WTC11 (cell line): Measurements from ENCODE around the gene RAB2B. TPM values are rescaled to one million over a fixed set of nuclear protein-coding genes. Genes with fewer than 3 reads are reported as not detected.

Experiments
- ARID4B ChIP-seq: sonication (generic); formaldehyde crosslinking; IDR thresholded peaks from 2 replicates; pipeline ENCODE4 v1.8.0; 2023; ENCODE audit warnings: missing genetic modification reagents, mild to moderate bottlenecking, borderline replicate concordance
- ATF1 ChIP-seq: sonication (generic); formaldehyde crosslinking; IDR thresholded peaks from 2 replicates; pipeline ENCODE4 v1.8.1; 2023; ENCODE audit warnings: mild to moderate bottlenecking, moderate library complexity, missing genetic modification reagents
- CREB1 ChIP-seq: sonication (generic); formaldehyde crosslinking; IDR thresholded peaks from 2 replicates; pipeline ENCODE4 v1.8.0; 2023; ENCODE audit warnings: mild to moderate bottlenecking, missing genetic modification reagents
- CREM ChIP-seq: sonication (generic); formaldehyde crosslinking; IDR thresholded peaks from 2 replicates; pipeline ENCODE4 v1.8.1; 2022; ENCODE audit warnings: mild to moderate bottlenecking, missing genetic modification reagents, moderate library complexity
- EMX1 ChIP-seq: fragments of 250-450 bp; sonication (Bioruptor Pico); IDR thresholded peaks from 2 replicates; pipeline ENCODE4 v1.8.0; 2021; ENCODE audit warnings: mild to moderate bottlenecking
- GRHL2 ChIP-seq: fragments of 250-450 bp; sonication (Bioruptor Pico); IDR thresholded peaks from 2 replicates; pipeline ENCODE4 v1.8.0; 2022; ENCODE audit warnings: mild to moderate bottlenecking, moderate library complexity; ENCODE audit not compliant: insufficient replicate concordance, severe bottlenecking
- HMGA2 ChIP-seq: fragments of 250-450 bp; sonication (Bioruptor Pico); IDR thresholded peaks from 2 replicates; pipeline ENCODE4 v1.4.0; 2021; ENCODE audit warnings: mild to moderate bottlenecking, moderate library complexity
- JUN ChIP-seq: sonication (generic); formaldehyde crosslinking; IDR thresholded peaks from 2 replicates; pipeline ENCODE4 v1.8.0; 2023; ENCODE audit warnings: mild to moderate bottlenecking, missing genetic modification reagents
- MXD4 ChIP-seq: fragments of 250-450 bp; sonication (Bioruptor Pico); IDR thresholded peaks from 2 replicates; pipeline ENCODE4 v1.8.0; 2021; ENCODE audit warnings: mild to moderate bottlenecking, moderate library complexity, borderline replicate concordance
- NFATC4 ChIP-seq: fragments of 250-450 bp; sonication (Bioruptor Pico); IDR thresholded peaks from 2 replicates; pipeline ENCODE4 v1.9.0; 2021; ENCODE audit warnings: mild to moderate bottlenecking
- NFYB ChIP-seq: sonication (generic); formaldehyde crosslinking; conservative IDR thresholded peaks from 2 replicates; pipeline ENCODE4 v1.8.0; 2022; ENCODE audit warnings: low read depth, missing genetic modification reagents
- NR3C1 ChIP-seq: sonication (generic); formaldehyde crosslinking; conservative IDR thresholded peaks from 2 replicates; pipeline ENCODE4 v1.8.1; 2023; ENCODE audit warnings: low read depth, mild to moderate bottlenecking, missing genetic modification reagents
- PRRX2 ChIP-seq: fragments of 250-450 bp; sonication (Bioruptor Pico); IDR thresholded peaks from 2 replicates; pipeline ENCODE4 v1.8.0; 2021; ENCODE audit warnings: mild to moderate bottlenecking
- SMAD3 ChIP-seq: sonication (generic); formaldehyde crosslinking; IDR thresholded peaks from 2 replicates; pipeline ENCODE4 v1.8.0; 2022; ENCODE audit warnings: missing genetic modification reagents, mild to moderate bottlenecking, borderline replicate concordance
- TEAD4 ChIP-seq: sonication (generic); formaldehyde crosslinking; IDR thresholded peaks from 2 replicates; pipeline ENCODE4 v1.8.0; 2022; ENCODE audit warnings: mild to moderate bottlenecking, missing genetic modification reagents
- ZNF121 ChIP-seq: sonication (generic); formaldehyde crosslinking; IDR thresholded peaks from 2 replicates; pipeline ENCODE4 v1.8.0; 2023; ENCODE audit warnings: missing genetic modification reagents
- ZNF219 ChIP-seq: sonication (generic); formaldehyde crosslinking; IDR thresholded peaks from 2 replicates; pipeline ENCODE4 v1.8.0; 2023; ENCODE audit warnings: missing genetic modification reagents, mild to moderate bottlenecking, borderline replicate concordance
- ZNF263 ChIP-seq: sonication (generic); formaldehyde crosslinking; IDR thresholded peaks from 2 replicates; pipeline ENCODE4 v1.8.1; 2022; ENCODE audit warnings: low read depth, mild to moderate bottlenecking, moderate library complexity, missing genetic modification reagents
- ZNF281 ChIP-seq: sonication (generic); formaldehyde crosslinking; IDR thresholded peaks from 2 replicates; pipeline ENCODE4 v1.8.0; 2023; ENCODE audit warnings: mild to moderate bottlenecking, missing genetic modification reagents
- ZNF396 ChIP-seq: fragments of 250-450 bp; sonication (Bioruptor Pico); IDR thresholded peaks from 2 replicates; pipeline ENCODE4 v1.8.0; 2021; ENCODE audit warnings: mild to moderate bottlenecking, moderate library complexity, borderline replicate concordance
- ZNF423 ChIP-seq: fragments of 250-450 bp; sonication (Bioruptor Pico); IDR thresholded peaks from 2 replicates; pipeline ENCODE4 v2.1.2; 2022; ENCODE audit warnings: mild to moderate bottlenecking, moderate library complexity
- ZNF512 ChIP-seq: sonication (generic); formaldehyde crosslinking; IDR thresholded peaks from 2 replicates; pipeline ENCODE4 v1.8.1; 2022; ENCODE audit warnings: missing genetic modification reagents, borderline replicate concordance
- total RNA-seq: library from RNA; stranded (reverse); gene quantifications from 3 replicates; pipeline ENCODE4 v1.2.3, GENCODE V29; 2021
- TF ChIP-seq, protein P1 (sequence below): sonication (generic); formaldehyde crosslinking; IDR thresholded peaks from 2 replicates; pipeline ENCODE4 v1.8.1; 2023; ENCODE audit warnings: mild to moderate bottlenecking, missing genetic modification reagents, borderline replicate concordance
- TF ChIP-seq, protein P2 (sequence below): fragments of 250-450 bp; sonication (Bioruptor Pico); IDR thresholded peaks from 2 replicates; pipeline ENCODE4 v1.9.0; 2021; ENCODE audit warnings: moderate library complexity, mild to moderate bottlenecking, inconsistent platforms, borderline replicate concordance
- TF ChIP-seq, protein P3 (sequence below): fragments of 250-450 bp; sonication (Bioruptor Pico); IDR thresholded peaks from 2 replicates; pipeline ENCODE4 v1.8.0; 2021; ENCODE audit warnings: mild to moderate bottlenecking

The RAB2B gene
- total RNA-seq, 1 experiment from 2014 or later = 29.6 TPM

GRCh38 chr14:21525962-21526671 lies 49.4 kb upstream of the RAB2B start, which contains the start of gene SALL2 (continued):
- TF ChIP-seq ZNF263 (CRISPR knock-in tag) (peak; percentile 58; the same call in 1 of the 2 replicates), TEAD4 (CRISPR knock-in tag) (no peak), NFYB (CRISPR knock-in tag) (no peak), ZNF423 (CRISPR knock-in tag) (no peak), EMX1 (CRISPR knock-in tag) (0 out of 2 replicates have a peak, but pooled peaks have one; percentile 9), HMGA2 (no peak), MXD4 (CRISPR knock-in tag) (no peak), ZNF121 (CRISPR knock-in tag) (no peak), NFATC4 (CRISPR knock-in tag) (no peak), ATF1 (CRISPR knock-in tag) (no peak), ARID4B (CRISPR knock-in tag) (0 out of 2 replicates have a peak, but pooled peaks have one; percentile 3), CREM (CRISPR knock-in tag) (no peak), SMAD3 (CRISPR knock-in tag) (no peak), ZNF396 (CRISPR knock-in tag) (no peak), NR3C1 (CRISPR knock-in tag) (0 out of 2 replicates have a peak, but pooled peaks have one; percentile 33), JUN (CRISPR knock-in tag) (no peak), GRHL2 (CRISPR knock-in tag) (no peak), ZNF512 (CRISPR knock-in tag) (no peak), ZNF281 (CRISPR knock-in tag) (peak; percentile 28; the same call in 1 of the 2 replicates), ZNF219 (CRISPR knock-in tag) (no peak), PRRX2 (CRISPR knock-in tag) (no peak), CREB1 (no peak)
- TF ChIP-seq, protein P1, sequence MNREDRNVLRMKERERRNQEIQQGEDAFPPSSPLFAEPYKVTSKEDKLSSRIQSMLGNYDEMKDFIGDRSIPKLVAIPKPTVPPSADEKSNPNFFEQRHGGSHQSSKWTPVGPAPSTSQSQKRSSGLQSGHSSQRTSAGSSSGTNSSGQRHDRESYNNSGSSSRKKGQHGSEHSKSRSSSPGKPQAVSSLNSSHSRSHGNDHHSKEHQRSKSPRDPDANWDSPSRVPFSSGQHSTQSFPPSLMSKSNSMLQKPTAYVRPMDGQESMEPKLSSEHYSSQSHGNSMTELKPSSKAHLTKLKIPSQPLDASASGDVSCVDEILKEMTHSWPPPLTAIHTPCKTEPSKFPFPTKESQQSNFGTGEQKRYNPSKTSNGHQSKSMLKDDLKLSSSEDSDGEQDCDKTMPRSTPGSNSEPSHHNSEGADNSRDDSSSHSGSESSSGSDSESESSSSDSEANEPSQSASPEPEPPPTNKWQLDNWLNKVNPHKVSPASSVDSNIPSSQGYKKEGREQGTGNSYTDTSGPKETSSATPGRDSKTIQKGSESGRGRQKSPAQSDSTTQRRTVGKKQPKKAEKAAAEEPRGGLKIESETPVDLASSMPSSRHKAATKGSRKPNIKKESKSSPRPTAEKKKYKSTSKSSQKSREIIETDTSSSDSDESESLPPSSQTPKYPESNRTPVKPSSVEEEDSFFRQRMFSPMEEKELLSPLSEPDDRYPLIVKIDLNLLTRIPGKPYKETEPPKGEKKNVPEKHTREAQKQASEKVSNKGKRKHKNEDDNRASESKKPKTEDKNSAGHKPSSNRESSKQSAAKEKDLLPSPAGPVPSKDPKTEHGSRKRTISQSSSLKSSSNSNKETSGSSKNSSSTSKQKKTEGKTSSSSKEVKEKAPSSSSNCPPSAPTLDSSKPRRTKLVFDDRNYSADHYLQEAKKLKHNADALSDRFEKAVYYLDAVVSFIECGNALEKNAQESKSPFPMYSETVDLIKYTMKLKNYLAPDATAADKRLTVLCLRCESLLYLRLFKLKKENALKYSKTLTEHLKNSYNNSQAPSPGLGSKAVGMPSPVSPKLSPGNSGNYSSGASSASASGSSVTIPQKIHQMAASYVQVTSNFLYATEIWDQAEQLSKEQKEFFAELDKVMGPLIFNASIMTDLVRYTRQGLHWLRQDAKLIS (CRISPR knock-in tag) = peak; percentile 70; the same call in 1 of the 2 replicates
- TF ChIP-seq, protein P2, sequence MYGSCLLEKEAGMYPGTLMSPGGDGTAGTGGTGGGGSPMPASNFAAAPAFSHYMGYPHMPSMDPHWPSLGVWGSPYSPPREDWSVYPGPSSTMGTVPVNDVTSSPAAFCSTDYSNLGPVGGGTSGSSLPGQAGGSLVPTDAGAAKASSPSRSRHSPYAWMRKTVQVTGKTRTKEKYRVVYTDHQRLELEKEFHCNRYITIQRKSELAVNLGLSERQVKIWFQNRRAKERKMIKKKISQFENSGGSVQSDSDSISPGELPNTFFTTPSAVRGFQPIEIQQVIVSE = no peak
- TF ChIP-seq, protein P3, sequence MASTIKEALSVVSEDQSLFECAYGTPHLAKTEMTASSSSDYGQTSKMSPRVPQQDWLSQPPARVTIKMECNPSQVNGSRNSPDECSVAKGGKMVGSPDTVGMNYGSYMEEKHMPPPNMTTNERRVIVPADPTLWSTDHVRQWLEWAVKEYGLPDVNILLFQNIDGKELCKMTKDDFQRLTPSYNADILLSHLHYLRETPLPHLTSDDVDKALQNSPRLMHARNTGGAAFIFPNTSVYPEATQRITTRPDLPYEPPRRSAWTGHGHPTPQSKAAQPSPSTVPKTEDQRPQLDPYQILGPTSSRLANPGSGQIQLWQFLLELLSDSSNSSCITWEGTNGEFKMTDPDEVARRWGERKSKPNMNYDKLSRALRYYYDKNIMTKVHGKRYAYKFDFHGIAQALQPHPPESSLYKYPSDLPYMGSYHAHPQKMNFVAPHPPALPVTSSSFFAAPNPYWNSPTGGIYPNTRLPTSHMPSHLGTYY (CRISPR knock-in tag) = peak; percentile 42; the same call in 1 of the 2 replicates
